ENCODE results near the gene PXN.

GRCh38 chr12:120164293-120164692 is 101.2 kb downstream of the PXN start:
- TF ChIP-seq EZH2phosphoT487 (IDR thresholded peaks at IDR 0.05; ENCODE audit: insufficient read depth, low read depth) (no peak), EZH2 (IDR thresholded peaks at IDR 0.05; ENCODE audit: insufficient read depth, poor library complexity, severe bottlenecking) (no peak)

Measured in GM23248 (cell line).